Activated T-helper 1 cell treated with anti-CD3 and anti-CD28 coated beads, Interleukin-2, amount 50 U/mL, for 16 hours (primary cell): ENCODE measurements around the gene KRT17.
A peak's percentile ranks its signal among the peaks of the same experiment; 100 is the strongest.
"Not testable (repeated sequence)": the region's sequence is repeated elsewhere in the genome, so short reads cannot be mapped to it uniquely, and the experiment has no call there.

Experiments
- DNase-seq, 2 donors: peaks; one replicate each; pipeline ENCODE4 v3.0.0-alpha.2; 2020; ENCODE audit warnings: low read depth in 1 of 2, low spot score in 1 of 2

The KRT17 gene

GRCh38 chr17:41654678-41655607, 30.6 kb upstream of the KRT17 start:
- DNase-seq = no peak

GRCh38 chr17:41653892-41654677, 29.7 kb upstream of the KRT17 start:
- DNase-seq = no peak

- no peak for DNase-seq
Measured at GRCh38 chr17:41653421-41653820, 29.0 kb upstream of the KRT17 start.

- no peak for DNase-seq
Measured at GRCh38 chr17:41652461-41652970, 28.1 kb upstream of the KRT17 start.

- DNase-seq = no peak
Measured at GRCh38 chr17:41651625-41652460, 27.5 kb upstream of the KRT17 start.

- no peak for DNase-seq
Measured at GRCh38 chr17:41650794-41651624, 26.6 kb upstream of the KRT17 start.

GRCh38 chr17:41649923-41650519, 25.6 kb upstream of the KRT17 start:
- no peak for DNase-seq

GRCh38 chr17:41648411-41649195, 24.2 kb upstream of the KRT17 start:
- DNase-seq = peak; percentile 69 to 78

GRCh38 chr17:41647940-41648410, 23.6 kb upstream of the KRT17 start:
- peak; percentile 79 to 88 for DNase-seq

GRCh38 chr17:41647038-41647813, 22.9 kb upstream of the KRT17 start:
- DNase-seq = no peak

GRCh38 chr17:41642252-41643156, 18.1 kb upstream of the KRT17 start:
- no peak for DNase-seq

GRCh38 chr17:41640596-41640995, 16.2 kb upstream of the KRT17 start:
- DNase-seq = not testable (repeated sequence)

GRCh38 chr17:41639492-41640473, 15.4 kb upstream of the KRT17 start:
- DNase-seq = no peak

GRCh38 chr17:41638941-41639340, 14.6 kb upstream of the KRT17 start:
- DNase-seq = no peak

GRCh38 chr17:41638194-41638593, 13.8 kb upstream of the KRT17 start:
- no peak for DNase-seq

- DNase-seq = no peak
Measured at GRCh38 chr17:41636652-41637051, 12.3 kb upstream of the KRT17 start.
